ENCODE data around the gene CCDC88B. TPM values are rescaled to one million over a fixed set of nuclear protein-coding genes. Genes with fewer than 3 reads are reported as not detected.
"Not testable (repeated sequence)": the region's sequence is repeated elsewhere in the genome, so short reads cannot be mapped to it uniquely, and the experiment has no call there.

Gene CCDC88B
- polyA plus RNA-seq, 3 donors = 1.7 to 2.0 (median 1.8) TPM

DNA sequence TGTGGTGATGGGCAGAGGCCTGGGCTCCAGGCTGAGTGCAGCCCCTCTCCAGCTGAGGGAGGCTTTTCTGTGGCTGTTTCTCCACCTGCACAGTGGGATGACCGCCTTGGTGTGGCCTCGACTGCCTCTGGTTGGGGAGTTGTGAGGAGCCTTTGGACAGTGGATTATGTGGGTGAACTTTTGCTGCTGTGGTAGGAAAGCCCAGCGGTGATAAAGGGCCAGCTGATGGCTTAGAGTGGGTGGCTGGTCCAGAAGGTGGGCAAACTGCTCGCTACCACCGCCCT, 36.0 kb upstream of the CCDC88B start:
- DNase-seq (ENCODE audit: low read depth in 3 of 3, low spot score in 2 of 3) = no peak

- DNase-seq (ENCODE audit: low read depth in 3 of 3, low spot score in 2 of 3) = peak in 2 of 3 donors; percentile 67 to 77
Observed at GRCh38 chr11:64304316-64305072, 35.5 kb upstream of the CCDC88B start.

- peak; percentile 90 to 95 (median 94) for DNase-seq (ENCODE audit: low read depth in 3 of 3, low spot score in 2 of 3)
Observed at GRCh38 chr11:64305075-64305690, 34.8 kb upstream of the CCDC88B start, which contains the start of gene ESRRA. TSS of gene ESRRA (plus strand) at chr11:64305524. CDS start at chr11:64307180, 1,656 bp downstream.

DNA sequence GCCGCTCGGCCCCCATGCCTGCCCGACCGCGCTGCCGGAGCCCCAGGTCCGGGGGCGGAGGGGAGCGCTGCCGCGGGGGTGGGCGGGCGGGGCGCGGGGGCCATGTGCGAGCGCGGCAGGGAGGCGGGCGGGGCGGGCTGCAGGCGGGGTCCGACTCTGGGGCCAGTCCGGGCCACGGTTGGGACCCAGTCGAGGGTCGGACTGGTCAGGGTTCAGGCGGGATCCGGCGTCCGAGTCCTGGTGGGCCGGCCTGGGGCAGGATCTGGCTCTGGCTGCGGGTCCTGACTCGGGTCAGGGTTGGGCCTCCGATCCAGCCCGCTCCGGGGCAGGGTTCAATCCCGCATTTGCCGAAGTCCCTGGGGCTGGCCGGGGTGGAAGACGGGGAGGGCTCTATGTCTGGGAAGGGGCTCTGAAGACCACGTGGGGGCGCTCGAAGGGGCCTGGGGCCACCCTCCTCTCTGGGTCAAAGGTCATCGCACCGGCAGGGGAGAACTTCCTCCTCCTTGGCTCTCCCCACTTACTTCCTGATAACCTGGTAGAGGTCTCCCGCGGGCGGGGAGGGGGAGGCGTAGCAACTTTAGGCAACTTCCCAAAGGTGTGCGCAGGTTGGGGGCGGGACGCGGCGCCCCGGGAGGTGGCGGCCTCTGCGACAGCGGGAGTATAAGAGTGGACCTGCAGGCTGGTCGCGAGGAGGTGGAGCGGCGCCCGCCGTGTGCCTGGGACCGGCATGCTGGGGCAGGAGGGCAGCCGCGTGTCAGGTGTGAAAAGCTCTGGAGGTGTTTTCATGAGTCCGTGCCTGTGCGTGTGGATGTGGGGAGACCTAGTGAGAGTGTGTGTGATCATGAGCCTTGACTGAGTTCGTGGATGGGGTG, 34.1 kb upstream of the CCDC88B start:
- DNase-seq (ENCODE audit: low read depth in 3 of 3, low spot score in 2 of 3) = no peak

DNA sequence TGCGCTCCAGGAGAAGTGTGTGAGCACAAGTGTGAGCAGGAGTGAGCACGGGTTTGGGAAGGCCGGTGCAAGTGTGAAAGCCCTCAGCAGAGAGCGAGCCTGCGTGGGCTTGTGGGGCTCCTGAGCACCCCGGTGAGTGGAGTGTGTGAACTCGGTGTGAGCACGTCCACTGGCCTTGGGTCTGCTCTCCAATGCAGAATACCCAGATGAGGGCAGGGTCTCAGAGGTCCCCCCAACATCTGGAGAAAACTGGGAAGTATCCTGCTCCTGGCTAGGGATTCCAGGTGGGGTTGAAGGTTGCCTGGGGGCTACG, 33.5 kb upstream of the CCDC88B start:
- DNase-seq (ENCODE audit: low read depth in 3 of 3, low spot score in 2 of 3) = no peak

GRCh38 chr11:64306876-64307622, 33.0 kb upstream of the CCDC88B start:
- DNase-seq (ENCODE audit: low read depth in 3 of 3, low spot score in 2 of 3) = no peak

GRCh38 chr11:64307795-64308194, 32.2 kb upstream of the CCDC88B start:
- DNase-seq (ENCODE audit: low read depth in 3 of 3, low spot score in 2 of 3) = not testable (repeated sequence)

- DNase-seq (ENCODE audit: low read depth in 3 of 3, low spot score in 2 of 3) = no peak
Observed at GRCh38 chr11:64312947-64313346, 27.1 kb upstream of the CCDC88B start.

DNA sequence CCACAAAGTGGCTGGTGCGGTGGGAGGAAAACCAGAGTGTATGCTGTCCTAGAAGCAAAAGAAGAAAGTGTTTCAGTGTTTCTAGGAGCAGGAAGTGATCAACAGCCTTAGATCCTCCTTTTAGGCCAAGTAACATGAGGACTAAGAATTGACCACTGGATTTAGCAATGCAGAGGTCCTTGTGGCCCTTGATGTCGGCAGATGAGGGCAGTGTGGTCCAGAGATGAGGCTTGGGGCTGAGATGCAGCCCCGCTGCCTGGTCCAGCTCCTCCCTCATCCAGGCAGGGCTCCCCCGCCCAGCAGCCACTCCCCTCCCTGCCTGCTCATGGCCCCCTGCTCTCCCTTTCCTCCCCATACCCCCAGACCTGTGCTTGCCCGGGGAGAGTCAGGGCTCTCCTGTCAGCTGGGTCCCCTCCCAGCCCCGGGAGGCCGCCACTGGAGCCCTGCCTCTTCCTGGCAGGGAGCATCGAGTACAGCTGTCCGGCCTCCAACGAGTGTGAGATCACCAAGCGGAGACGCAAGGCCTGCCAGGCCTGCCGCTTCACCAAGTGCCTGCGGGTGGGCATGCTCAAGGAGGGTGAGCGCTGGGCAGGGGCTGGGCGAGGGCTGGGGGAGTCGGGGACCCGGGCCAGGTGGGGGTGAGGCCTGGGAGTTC, 26.4 kb upstream of the CCDC88B start:
- no peak for DNase-seq (ENCODE audit: low read depth in 3 of 3, low spot score in 2 of 3)

DNA sequence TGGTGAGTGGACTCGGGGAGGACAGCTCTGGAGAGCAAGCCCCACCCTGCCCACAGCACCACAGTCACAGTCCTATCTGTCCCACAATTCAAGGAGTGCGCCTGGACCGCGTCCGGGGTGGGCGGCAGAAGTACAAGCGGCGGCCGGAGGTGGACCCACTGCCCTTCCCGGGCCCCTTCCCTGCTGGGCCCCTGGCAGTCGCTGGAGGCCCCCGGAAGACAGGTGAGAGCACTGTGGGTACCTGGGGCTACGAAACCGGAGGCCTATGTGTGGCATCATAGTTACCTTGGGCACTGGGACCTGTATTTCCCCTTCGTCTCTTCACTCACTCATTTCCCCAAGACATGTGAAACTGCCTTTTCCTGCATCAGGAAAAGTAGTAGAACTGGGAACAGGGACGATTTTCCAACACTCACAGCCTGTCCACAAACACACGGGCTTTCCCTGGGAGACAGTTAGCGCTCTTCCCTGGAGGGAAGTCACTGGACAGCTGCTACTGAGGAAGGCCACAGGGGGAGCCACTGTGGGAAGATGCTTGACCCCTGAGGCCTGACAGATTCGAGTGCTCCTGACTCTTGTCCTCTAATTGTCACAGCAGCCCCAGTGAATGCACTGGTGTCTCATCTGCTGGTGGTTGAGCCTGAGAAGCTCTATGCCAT, 25.7 kb upstream of the CCDC88B start:
- no peak for DNase-seq (ENCODE audit: low read depth in 3 of 3, low spot score in 2 of 3)

GRCh38 chr11:64314805-64315561, 25.0 kb upstream of the CCDC88B start:
- DNase-seq (ENCODE audit: low read depth in 3 of 3, low spot score in 2 of 3) = no peak

GRCh38 chr11:64315667-64316526, 24.1 kb upstream of the CCDC88B start:
- not testable (repeated sequence) for DNase-seq (ENCODE audit: low read depth in 3 of 3, low spot score in 2 of 3)

GRCh38 chr11:64316672-64317324, 23.2 kb upstream of the CCDC88B start:
- DNase-seq (ENCODE audit: low read depth in 3 of 3, low spot score in 2 of 3) = no peak

DNA sequence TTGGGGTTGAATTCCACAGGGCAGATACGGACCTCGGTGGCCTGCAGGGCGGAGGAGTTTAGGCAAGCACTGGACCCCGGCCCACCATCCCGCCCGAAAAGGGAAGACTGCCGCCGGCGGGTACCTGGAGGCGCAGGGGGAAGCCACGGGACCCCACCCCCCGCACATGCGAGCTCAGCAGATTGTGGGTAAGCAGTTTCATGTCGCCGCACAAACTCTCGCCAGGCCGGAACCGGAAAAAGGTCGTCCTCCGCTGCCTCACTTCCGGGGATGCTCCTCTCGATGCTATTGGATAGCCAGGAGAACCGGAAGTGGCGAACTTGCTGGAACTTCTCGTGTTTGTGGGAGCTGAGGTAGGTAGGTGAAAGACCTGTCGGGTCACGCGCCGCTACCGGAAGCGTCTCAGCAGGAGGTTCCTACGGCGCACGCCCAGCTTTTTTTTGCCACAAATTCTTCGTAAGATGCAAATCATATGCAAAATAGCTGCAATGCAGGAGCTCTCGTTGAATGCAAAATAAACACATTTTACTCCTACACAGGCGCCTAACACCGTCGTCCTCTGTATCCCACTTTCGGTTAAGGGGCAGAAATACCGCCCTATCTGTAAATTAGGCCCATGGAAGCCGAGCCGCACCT, 22.6 kb upstream of the CCDC88B start, which contains the start of gene TRMT112:
TSS of gene TRMT112 (minus strand) at position 235 of the 636 bp plus-strand sequence. CDS start at position 202, 33 bp downstream.
- DNase-seq (ENCODE audit: low read depth in 3 of 3, low spot score in 2 of 3) = peak; percentile 89 to 93 (median 91)

DNA sequence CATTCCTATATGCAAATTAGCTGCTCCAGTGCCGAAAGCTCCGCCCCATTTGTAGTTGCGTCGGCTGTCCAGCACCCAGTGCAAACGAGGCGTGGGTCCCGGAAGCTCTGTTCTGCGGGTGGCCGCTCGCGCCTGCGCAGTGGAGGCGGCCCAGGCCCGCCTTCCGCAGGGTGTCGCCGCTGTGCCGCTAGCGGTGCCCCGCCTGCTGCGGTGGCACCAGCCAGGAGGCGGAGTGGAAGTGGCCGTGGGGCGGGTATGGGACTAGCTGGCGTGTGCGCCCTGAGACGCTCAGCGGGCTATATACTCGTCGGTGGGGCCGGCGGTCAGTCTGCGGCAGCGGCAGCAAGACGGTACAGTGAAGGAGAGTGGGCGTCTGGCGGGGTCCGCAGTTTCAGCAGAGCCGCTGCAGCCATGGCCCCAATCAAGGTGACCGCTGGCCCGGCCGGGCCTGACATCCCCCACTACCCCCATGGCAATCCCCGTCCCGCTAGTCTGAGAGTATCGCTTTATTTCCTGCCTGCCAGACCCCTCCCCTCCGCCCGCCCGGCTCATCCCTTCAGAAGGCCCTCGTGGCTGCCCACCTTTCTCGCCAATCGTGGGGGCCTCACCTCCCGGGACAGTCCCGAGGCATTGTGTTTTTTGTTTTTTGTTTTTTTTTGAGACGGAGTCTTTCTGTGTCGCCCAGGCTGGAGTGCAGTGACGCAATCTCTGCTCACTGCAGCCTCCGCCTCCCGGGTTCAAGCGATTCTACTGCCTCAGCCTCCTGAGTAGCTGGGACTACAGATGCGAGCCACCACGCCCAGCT, 21.8 kb upstream of the CCDC88B start, which contains the start of gene PRDX5:
TSS of gene PRDX5 (plus strand) at position 161 of the 805 bp plus-strand sequence. CDS start at position 256, 95 bp downstream.
- peak in 2 of 3 donors; percentile 87 to 91 for DNase-seq (ENCODE audit: low read depth in 3 of 3, low spot score in 2 of 3)
